Upper lobe of left lung (tissue), 4 donors: ENCODE measurements around the gene CTNNBIP1.

Experiments used
- CTCF ChIP-seq, 6 experiments: fragments of 450-650 bp in 4 of 6; fragments of 200-600 bp in 2 of 6; sonication (generic) in 2 of 6; IDR thresholded peaks; one replicate each; pipeline ENCODE4 v1.5.1; 2016 to 2019; ENCODE audit warnings: antibody characterized with exemption in 6 of 6
- EP300 ChIP-seq, 4 donors: sonication (generic); formaldehyde crosslinking; IDR thresholded peaks; one replicate each; pipeline ENCODE4 v1.5.1; 2017; ENCODE audit warnings: antibody characterized with exemption in 4 of 4, control low read depth in 2 of 4
- POLR2A ChIP-seq, 4 donors: fragments of 450-650 bp; IDR thresholded peaks; one replicate each; pipeline ENCODE4 v1.5.1; 2016 to 2017; ENCODE audit warnings: antibody characterized with exemption in 4 of 4, mild to moderate bottlenecking in 2 of 4
- POLR2AphosphoS5 ChIP-seq, 2 donors: sonication (generic); formaldehyde crosslinking; IDR thresholded peaks; one replicate each; pipeline ENCODE4 v1.5.1; 2017; ENCODE audit warnings: antibody characterized with exemption in 2 of 2

DNA sequence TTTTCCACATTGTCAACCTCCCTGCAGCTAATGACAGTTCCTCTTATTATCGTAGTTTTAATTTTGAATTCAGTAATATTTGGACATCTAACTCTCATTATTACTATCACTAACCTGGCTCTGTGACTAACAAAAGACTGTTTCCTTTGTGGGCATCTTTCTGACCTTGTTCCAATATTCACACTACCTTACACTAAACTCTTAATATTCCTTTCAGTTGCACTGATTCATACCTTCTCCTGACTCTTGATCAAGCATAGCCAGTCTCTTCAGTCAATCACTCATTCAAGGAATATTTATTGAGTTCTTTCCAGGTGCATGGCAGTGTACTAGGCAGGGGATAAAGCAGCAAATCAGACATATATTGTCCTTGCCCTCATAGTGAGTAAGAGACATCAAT lies 7.8 kb upstream of the CTNNBIP1 start:
- no peak for TF ChIP-seq CTCF (IDR thresholded peaks at IDR 0.05)
- TF ChIP-seq POLR2AphosphoS5 (IDR thresholded peaks at IDR 0.05), result no peak
- no peak for TF ChIP-seq POLR2A (IDR thresholded peaks at IDR 0.05)
- no peak for TF ChIP-seq EP300 (IDR thresholded peaks at IDR 0.05)
